Measurements from ENCODE around the gene CNKSR3. TPM values are rescaled to one million over a fixed set of nuclear protein-coding genes. Genes with fewer than 3 reads are reported as not detected.

CNKSR3 gene
- total RNA-seq, 1 donor from 2014 or later = 2.0 TPM

DNA sequence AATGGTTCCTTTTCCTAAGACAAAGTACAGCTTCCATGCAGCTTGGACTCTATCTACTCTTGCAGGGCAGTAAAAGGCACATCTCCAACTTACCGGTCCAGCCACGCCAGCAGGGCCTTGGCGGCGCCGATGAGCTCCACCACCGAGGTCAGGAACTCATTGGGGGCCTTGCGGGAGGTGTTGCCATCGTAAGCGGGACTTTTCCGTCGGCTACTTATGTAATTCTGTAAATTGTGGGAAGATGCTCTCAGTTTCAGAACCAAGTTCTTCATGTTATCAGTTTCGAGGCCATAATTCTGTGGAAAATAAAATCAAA lies 68.5 kb downstream of the CNKSR3 start:
- TF ChIP-seq, protein P1, sequence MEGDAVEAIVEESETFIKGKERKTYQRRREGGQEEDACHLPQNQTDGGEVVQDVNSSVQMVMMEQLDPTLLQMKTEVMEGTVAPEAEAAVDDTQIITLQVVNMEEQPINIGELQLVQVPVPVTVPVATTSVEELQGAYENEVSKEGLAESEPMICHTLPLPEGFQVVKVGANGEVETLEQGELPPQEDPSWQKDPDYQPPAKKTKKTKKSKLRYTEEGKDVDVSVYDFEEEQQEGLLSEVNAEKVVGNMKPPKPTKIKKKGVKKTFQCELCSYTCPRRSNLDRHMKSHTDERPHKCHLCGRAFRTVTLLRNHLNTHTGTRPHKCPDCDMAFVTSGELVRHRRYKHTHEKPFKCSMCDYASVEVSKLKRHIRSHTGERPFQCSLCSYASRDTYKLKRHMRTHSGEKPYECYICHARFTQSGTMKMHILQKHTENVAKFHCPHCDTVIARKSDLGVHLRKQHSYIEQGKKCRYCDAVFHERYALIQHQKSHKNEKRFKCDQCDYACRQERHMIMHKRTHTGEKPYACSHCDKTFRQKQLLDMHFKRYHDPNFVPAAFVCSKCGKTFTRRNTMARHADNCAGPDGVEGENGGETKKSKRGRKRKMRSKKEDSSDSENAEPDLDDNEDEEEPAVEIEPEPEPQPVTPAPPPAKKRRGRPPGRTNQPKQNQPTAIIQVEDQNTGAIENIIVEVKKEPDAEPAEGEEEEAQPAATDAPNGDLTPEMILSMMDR (IDR thresholded peaks at IDR 0.05; ENCODE audit: partially characterized antibody, unreplicated experiment) = no peak
- Mint-ChIP-seq H3K27ac (ENCODE audit: unreplicated experiment) (no peak overlapping the region), H3K4me3 (ENCODE audit: unreplicated experiment) (no peak overlapping the region), H3K36me3 (ENCODE audit: unreplicated experiment) (no peaks in the 10 kb centered on the region), H3K4me1 (ENCODE audit: low read depth, unreplicated experiment) (no peaks in the 10 kb centered on the region), H3K27me3 (ENCODE audit: unreplicated experiment) (no peaks in the 10 kb centered on the region), H3K9me3 (ENCODE audit: unreplicated experiment) (peaks cover 2% of the 10 kb centered on the region)
- no peak for DNase-seq

DNA sequence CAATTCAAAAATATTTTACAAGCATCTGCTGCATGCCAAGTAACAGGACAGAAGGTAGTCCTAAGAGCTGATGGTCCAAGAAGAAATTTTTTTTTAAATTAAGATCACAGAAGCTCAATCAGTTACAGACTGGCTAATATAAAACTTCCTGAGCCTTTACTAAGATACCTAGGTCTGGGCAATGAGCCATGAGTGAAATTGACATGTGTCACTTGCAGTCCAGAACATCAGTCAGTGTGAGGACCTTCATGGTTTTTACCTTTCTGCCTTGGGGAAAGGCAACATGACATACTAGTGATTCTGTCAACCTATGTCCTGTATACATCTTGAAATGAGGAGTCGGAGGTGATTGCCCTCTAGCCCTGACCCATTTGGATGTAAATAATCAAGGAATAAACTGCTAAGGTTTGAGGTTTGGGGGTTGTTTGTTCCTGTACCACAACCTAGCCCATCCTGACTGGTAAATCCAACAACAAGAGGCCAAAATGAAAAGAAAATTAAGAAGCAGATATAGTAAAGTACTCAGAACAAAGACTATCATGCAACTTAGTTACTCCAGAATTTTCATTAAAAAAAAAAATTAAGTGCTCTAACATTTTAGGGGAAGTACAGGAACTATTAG lies 70.0 kb downstream of the CNKSR3 start:
- TF ChIP-seq, protein P1 (IDR thresholded peaks at IDR 0.05; ENCODE audit: partially characterized antibody, unreplicated experiment) = no peak
- Mint-ChIP-seq H3K9me3 (ENCODE audit: unreplicated experiment) (no peaks in the 10 kb centered on the region), H3K4me1 (ENCODE audit: low read depth, unreplicated experiment) (no peaks in the 10 kb centered on the region), H3K4me3 (ENCODE audit: unreplicated experiment) (no peak overlapping the region), H3K27ac (ENCODE audit: unreplicated experiment) (no peak overlapping the region), H3K36me3 (ENCODE audit: unreplicated experiment) (peaks cover 4% of the 10 kb centered on the region), H3K27me3 (ENCODE audit: unreplicated experiment) (no peaks in the 10 kb centered on the region)
- DNase-seq = no peak

DNA sequence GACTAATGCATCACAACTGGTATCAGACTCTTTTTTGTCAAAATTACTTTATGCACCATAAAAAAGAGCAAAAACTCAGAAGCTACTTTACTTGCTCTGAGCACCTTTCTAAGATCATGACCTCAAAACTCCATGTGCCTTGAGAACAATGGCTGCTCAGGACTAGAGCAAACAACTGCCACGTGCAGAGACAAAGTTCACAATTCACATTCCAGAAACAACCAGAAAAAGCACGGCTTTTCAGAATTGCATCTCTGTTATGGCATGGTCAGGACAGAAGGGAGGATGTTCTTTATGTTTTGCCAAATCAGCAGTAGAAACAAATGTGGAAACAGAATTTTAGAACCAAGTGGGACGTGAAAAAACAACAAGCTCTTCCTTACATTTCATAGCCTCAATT lies 70.5 kb downstream of the CNKSR3 start:
- Mint-ChIP-seq H3K36me3 (ENCODE audit: unreplicated experiment) (peaks cover 4% of the 10 kb centered on the region), H3K4me3 (ENCODE audit: unreplicated experiment) (no peak overlapping the region), H3K4me1 (ENCODE audit: low read depth, unreplicated experiment) (no peaks in the 10 kb centered on the region), H3K27me3 (ENCODE audit: unreplicated experiment) (no peaks in the 10 kb centered on the region), H3K27ac (ENCODE audit: unreplicated experiment) (no peak overlapping the region), H3K9me3 (ENCODE audit: unreplicated experiment) (no peaks in the 10 kb centered on the region)
- TF ChIP-seq, protein P1 (IDR thresholded peaks at IDR 0.05; ENCODE audit: partially characterized antibody, unreplicated experiment) = no peak
- no peak for DNase-seq

DNA sequence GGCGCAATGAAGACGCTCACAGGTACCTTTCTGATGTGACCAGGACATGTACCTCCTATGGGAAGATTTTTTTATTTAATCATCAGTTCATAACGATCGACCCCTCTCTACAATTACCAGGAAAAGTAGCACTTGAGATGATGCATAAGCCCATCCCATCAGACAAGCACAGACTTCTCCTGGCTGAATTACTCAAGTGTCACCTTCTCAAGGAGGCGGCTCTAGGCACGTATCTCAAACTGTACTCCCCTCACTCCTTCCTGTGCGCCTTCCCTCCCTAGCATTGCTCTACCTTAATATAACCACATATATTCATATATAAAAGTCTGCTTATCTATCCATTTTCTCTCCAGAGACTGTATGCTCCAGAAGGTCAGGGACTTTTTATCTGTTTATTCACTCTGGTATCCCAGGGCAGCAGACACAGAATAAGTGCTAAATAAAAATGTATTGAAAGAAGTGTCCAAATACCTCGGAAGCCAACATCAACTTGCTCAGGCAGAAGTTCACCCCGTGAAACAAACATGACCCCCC lies 71.5 kb downstream of the CNKSR3 start:
- H3K27ac Mint-ChIP-seq (ENCODE audit: unreplicated experiment) = no peak overlapping the region
- TF ChIP-seq, protein P1 (IDR thresholded peaks at IDR 0.05; ENCODE audit: partially characterized antibody, unreplicated experiment) = no peak
- DNase-seq = no peak
- no peaks in the 10 kb centered on the region for H3K27me3 Mint-ChIP-seq (ENCODE audit: unreplicated experiment)
- no peak overlapping the region for H3K4me3 Mint-ChIP-seq (ENCODE audit: unreplicated experiment)
- H3K4me1 Mint-ChIP-seq (ENCODE audit: low read depth, unreplicated experiment) = no peaks in the 10 kb centered on the region
- H3K36me3 Mint-ChIP-seq (ENCODE audit: unreplicated experiment) = peaks cover 4% of the 10 kb centered on the region
- H3K9me3 Mint-ChIP-seq (ENCODE audit: unreplicated experiment) = no peaks in the 10 kb centered on the region

DNA sequence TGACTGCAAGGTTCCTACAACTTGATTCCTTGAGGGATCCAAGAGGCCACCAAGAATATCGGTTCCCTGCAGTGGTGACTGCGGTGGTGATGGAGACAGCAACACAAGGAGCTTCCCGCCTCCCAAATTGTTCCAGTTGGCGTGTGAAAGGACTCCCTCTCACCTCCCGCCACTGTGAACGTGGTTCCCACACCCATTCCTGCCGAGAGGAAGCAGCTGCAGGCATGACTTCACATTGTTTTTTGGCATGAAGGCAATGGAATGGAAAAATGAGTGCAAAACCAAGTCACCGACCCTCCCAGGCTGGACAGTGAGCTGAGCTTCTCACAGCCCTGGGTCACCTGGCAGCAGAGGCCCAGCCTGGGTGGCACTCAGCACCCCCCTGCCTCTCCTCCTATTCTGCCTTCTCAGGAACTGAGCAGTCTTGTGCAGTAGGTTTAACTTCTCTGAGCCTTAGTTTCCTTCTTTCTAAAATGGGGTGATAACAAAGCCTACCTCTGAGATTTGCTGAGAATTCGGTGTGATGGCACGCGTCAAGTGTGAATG lies 75.0 kb downstream of the CNKSR3 start:
- Mint-ChIP-seq H3K9me3 (ENCODE audit: unreplicated experiment) (peaks cover 4% of the 10 kb centered on the region), H3K36me3 (ENCODE audit: unreplicated experiment) (peaks cover 4% of the 10 kb centered on the region), H3K4me1 (ENCODE audit: low read depth, unreplicated experiment) (no peaks in the 10 kb centered on the region), H3K4me3 (ENCODE audit: unreplicated experiment) (no peak overlapping the region), H3K27me3 (ENCODE audit: unreplicated experiment) (no peaks in the 10 kb centered on the region), H3K27ac (ENCODE audit: unreplicated experiment) (no peak overlapping the region)
- TF ChIP-seq, protein P1 (IDR thresholded peaks at IDR 0.05; ENCODE audit: partially characterized antibody, unreplicated experiment) = no peak
- no peak for DNase-seq

Measured in glutamatergic neuron (in vitro differentiated cells).